ENCODE data around the gene TAS2R40. TPM values are rescaled to one million over a fixed set of nuclear protein-coding genes. Genes with fewer than 3 reads are reported as not detected.

The TAS2R40 gene
- total RNA-seq, 2 donors from 2014 or later = not detected

- no peaks in the 10 kb centered on the region for H3K27me3 ChIP-seq
- H3K27ac ChIP-seq = no peak overlapping the region
- no peaks in the 10 kb centered on the region for H3K4me1 ChIP-seq
- H3K36me3 ChIP-seq = no peaks in the 10 kb centered on the region
- DNase-seq = no peak
- intact Hi-C loops (cut with DNase I) = loop anchor here (10.0 kb wide), 1 partner anchor 361 kb away; the partner anchor contains the start of gene EPHB6
- no peak overlapping the region for H3K4me3 ChIP-seq
- no peak for TF ChIP-seq CTCF (IDR thresholded peaks at IDR 0.05)
- H3K9ac ChIP-seq (ENCODE audit: low read depth in 2 of 2, low read length in 2 of 2) = no peak overlapping the region
- no peaks in the 10 kb centered on the region for H3K9me3 ChIP-seq
Measured at GRCh38 chr7:143216151-143216550, 5.7 kb upstream of the TAS2R40 start.

GRCh38 chr7:143216686-143217085 is 5.2 kb upstream of the TAS2R40 start:
- H3K9me3 ChIP-seq = no peaks in the 10 kb centered on the region
- no peak overlapping the region for H3K9ac ChIP-seq (ENCODE audit: low read depth in 2 of 2, low read length in 2 of 2)
- no peak overlapping the region for H3K4me3 ChIP-seq
- no peaks in the 10 kb centered on the region for H3K27me3 ChIP-seq
- H3K36me3 ChIP-seq = no peaks in the 10 kb centered on the region
- no peak for TF ChIP-seq CTCF (IDR thresholded peaks at IDR 0.05)
- DNase-seq = no peak
- no peak overlapping the region for H3K27ac ChIP-seq
- intact Hi-C loops (cut with DNase I) = loop anchor here (10.0 kb wide), 1 partner anchor 362 kb away; the partner anchor contains the start of gene EPHB6
- H3K4me1 ChIP-seq = no peaks in the 10 kb centered on the region

GRCh38 chr7:143217806-143218205 is 4.0 kb upstream of the TAS2R40 start:
- Histone ChIP-seq H3K4me1 (no peaks in the 10 kb centered on the region), H3K9me3 (no peaks in the 10 kb centered on the region), H3K27ac (no peak overlapping the region), H3K36me3 (no peaks in the 10 kb centered on the region), H3K27me3 (no peaks in the 10 kb centered on the region), H3K9ac (ENCODE audit: low read depth in 2 of 2, low read length in 2 of 2) (no peak overlapping the region), H3K4me3 (no peak overlapping the region)
- no peak for DNase-seq
- TF ChIP-seq CTCF (IDR thresholded peaks at IDR 0.05) = no peak
- intact Hi-C loops (cut with DNase I) = loop anchor here (10.0 kb wide), 1 partner anchor 363 kb away; the partner anchor contains the start of gene EPHB6

GRCh38 chr7:143221286-143221685 is 551 bp upstream of the TAS2R40 start:
- Histone ChIP-seq H3K4me3 (no peak overlapping the region), H3K27ac (no peak overlapping the region), H3K36me3 (no peaks in the 10 kb centered on the region), H3K9me3 (no peaks in the 10 kb centered on the region), H3K9ac (ENCODE audit: low read depth in 2 of 2, low read length in 2 of 2) (no peak overlapping the region), H3K27me3 (no peaks in the 10 kb centered on the region), H3K4me1 (no peaks in the 10 kb centered on the region)
- intact Hi-C loops (cut with DNase I) = loop anchor here (10.0 kb wide), 1 partner anchor 616 kb away; no protein-coding TSS in a partner anchor
- no peak for TF ChIP-seq CTCF (IDR thresholded peaks at IDR 0.05)
- DNase-seq = no peak

- H3K4me1 ChIP-seq = no peaks in the 10 kb centered on the region
- DNase-seq = no peak
- H3K9ac ChIP-seq (ENCODE audit: low read depth in 2 of 2, low read length in 2 of 2) = no peak overlapping the region
- intact Hi-C loops (cut with DNase I) = loop anchor here (10.0 kb wide), 1 partner anchor 618 kb away; no protein-coding TSS in a partner anchor
- TF ChIP-seq CTCF (IDR thresholded peaks at IDR 0.05) = no peak
- H3K9me3 ChIP-seq = no peaks in the 10 kb centered on the region
- no peak overlapping the region for H3K4me3 ChIP-seq
- H3K27me3 ChIP-seq = no peaks in the 10 kb centered on the region
- H3K27ac ChIP-seq = no peak overlapping the region
- H3K36me3 ChIP-seq = no peaks in the 10 kb centered on the region
Measured at GRCh38 chr7:143222782-143223181, 945 bp downstream of the TAS2R40 start.

Data from colonic mucosa (tissue), 4 donors.